Suprapubic skin (tissue), 4 donors: ENCODE data around the gene SCCPDH.

Source experiments
- POLR2A ChIP-seq, 2 donors: fragments of 450-650 bp; IDR thresholded peaks; one replicate each; pipeline ENCODE4 v1.6.1; 2017; ENCODE audit warnings: antibody characterized with exemption in 2 of 2, mild to moderate bottlenecking in 2 of 2, moderate library complexity in 2 of 2
- POLR2AphosphoS5 ChIP-seq, 3 donors: sonication (generic); formaldehyde crosslinking; IDR thresholded peaks; one replicate each; pipeline ENCODE4 v1.6.1; 2017; ENCODE audit warnings: antibody characterized with exemption in 3 of 3
- TF ChIP-seq, protein P1 (sequence below), 2 donors: fragments of 200-600 bp in 1 of 2; fragments of 450-650 bp in 1 of 2; sonication (generic) in 1 of 2; IDR thresholded peaks; one replicate each; pipeline ENCODE4 v1.5.1; 2016 to 2019; ENCODE audit warnings: antibody characterized with exemption in 2 of 2, mild to moderate bottlenecking in 1 of 2, moderate library complexity in 1 of 2

DNA sequence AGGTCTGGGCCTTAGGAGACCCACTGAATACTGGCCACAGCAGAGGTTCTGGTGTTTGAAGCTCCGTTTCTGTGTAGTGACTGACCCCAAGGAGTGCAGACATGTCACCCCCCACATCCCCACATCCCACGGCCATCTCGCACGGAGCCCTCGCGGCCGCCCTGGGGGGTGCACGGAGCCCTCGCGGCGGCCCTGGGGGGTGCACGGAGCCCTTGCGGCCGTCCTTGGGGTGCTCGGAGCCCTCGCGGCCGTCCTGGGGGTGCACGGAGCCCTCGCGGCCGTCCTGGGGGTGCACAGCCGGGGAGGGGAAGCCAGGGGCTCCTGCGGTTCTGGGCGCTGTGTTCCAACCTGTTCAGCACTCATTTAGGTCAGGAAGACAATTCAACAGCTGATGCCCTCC, 68.4 kb downstream of the SCCPDH start:
- TF ChIP-seq, protein P1, sequence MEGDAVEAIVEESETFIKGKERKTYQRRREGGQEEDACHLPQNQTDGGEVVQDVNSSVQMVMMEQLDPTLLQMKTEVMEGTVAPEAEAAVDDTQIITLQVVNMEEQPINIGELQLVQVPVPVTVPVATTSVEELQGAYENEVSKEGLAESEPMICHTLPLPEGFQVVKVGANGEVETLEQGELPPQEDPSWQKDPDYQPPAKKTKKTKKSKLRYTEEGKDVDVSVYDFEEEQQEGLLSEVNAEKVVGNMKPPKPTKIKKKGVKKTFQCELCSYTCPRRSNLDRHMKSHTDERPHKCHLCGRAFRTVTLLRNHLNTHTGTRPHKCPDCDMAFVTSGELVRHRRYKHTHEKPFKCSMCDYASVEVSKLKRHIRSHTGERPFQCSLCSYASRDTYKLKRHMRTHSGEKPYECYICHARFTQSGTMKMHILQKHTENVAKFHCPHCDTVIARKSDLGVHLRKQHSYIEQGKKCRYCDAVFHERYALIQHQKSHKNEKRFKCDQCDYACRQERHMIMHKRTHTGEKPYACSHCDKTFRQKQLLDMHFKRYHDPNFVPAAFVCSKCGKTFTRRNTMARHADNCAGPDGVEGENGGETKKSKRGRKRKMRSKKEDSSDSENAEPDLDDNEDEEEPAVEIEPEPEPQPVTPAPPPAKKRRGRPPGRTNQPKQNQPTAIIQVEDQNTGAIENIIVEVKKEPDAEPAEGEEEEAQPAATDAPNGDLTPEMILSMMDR (IDR thresholded peaks at IDR 0.05) = no peak
- TF ChIP-seq POLR2A (IDR thresholded peaks at IDR 0.05) = no peak
- no peak for TF ChIP-seq POLR2AphosphoS5 (IDR thresholded peaks at IDR 0.05)
